ENCODE results near the gene TXNRD2. TPM values are rescaled to one million over a fixed set of nuclear protein-coding genes. Genes with fewer than 3 reads are reported as not detected.

Gene TXNRD2
- 36.4 and 38.2 TPM in 2 replicates for total RNA-seq (2014; rRNA removed; shearing (Covaris generic))
- polyA plus RNA-seq (2014; cell fraction: nucleus; rRNA removed): 75.8 and 96.7 TPM in 2 replicates

GRCh38 chr22:19941365-19942082 is at the start of gene TXNRD2, which contains the start of gene COMT:
TSS of gene TXNRD2 (minus strand) at chr22:19941818. CDS start at chr22:19941803, 15 bp downstream.
TSS of gene COMT (plus strand) at chr22:19941772. CDS start at chr22:19962527, 20,755 bp downstream.
- peak; percentile 46 for DNase-seq (ENCODE audit: extremely low read depth, low read depth)

GRCh38 chr22:19991395-19991644 is 49.7 kb upstream of the TXNRD2 start:
- no peak for DNase-seq (ENCODE audit: extremely low read depth, low read depth)

GRCh38 chr22:19990609-19991394 is 49.2 kb upstream of the TXNRD2 start:
- no peak for DNase-seq (ENCODE audit: extremely low read depth, low read depth)

- no peak for DNase-seq (ENCODE audit: extremely low read depth, low read depth)
These were observed 48.6 kb upstream of the TXNRD2 start for GRCh38 chr22:19990188-19990587.

- DNase-seq (ENCODE audit: extremely low read depth, low read depth): no peak
These were observed 48.1 kb upstream of the TXNRD2 start for GRCh38 chr22:19989725-19990067.

GRCh38 chr22:19988965-19989724 is 47.5 kb upstream of the TXNRD2 start:
- DNase-seq (ENCODE audit: extremely low read depth, low read depth): no peak

GRCh38 chr22:19988331-19988808 is 46.8 kb upstream of the TXNRD2 start:
- no peak for DNase-seq (ENCODE audit: extremely low read depth, low read depth)

- DNase-seq (ENCODE audit: extremely low read depth, low read depth): no peak
These were observed 46.0 kb upstream of the TXNRD2 start for GRCh38 chr22:19987394-19988306.

GRCh38 chr22:19986410-19987341 is 45.1 kb upstream of the TXNRD2 start:
- peak; percentile 43 for DNase-seq (ENCODE audit: extremely low read depth, low read depth)

- no peak for DNase-seq (ENCODE audit: extremely low read depth, low read depth)
These were observed 44.4 kb upstream of the TXNRD2 start for GRCh38 chr22:19986011-19986409.

- no peak for DNase-seq (ENCODE audit: extremely low read depth, low read depth)
These were observed 43.5 kb upstream of the TXNRD2 start for GRCh38 chr22:19984851-19985811.

GRCh38 chr22:19984201-19984753 is 42.7 kb upstream of the TXNRD2 start:
- DNase-seq (ENCODE audit: extremely low read depth, low read depth): no peak

GRCh38 chr22:19983741-19984140 is 42.1 kb upstream of the TXNRD2 start:
- no peak for DNase-seq (ENCODE audit: extremely low read depth, low read depth)

GRCh38 chr22:19982991-19983578 is 41.5 kb upstream of the TXNRD2 start:
- no peak for DNase-seq (ENCODE audit: extremely low read depth, low read depth)

GRCh38 chr22:19981961-19982920 is 40.6 kb upstream of the TXNRD2 start:
- no peak for DNase-seq (ENCODE audit: extremely low read depth, low read depth)

Measured in NCI-H460 (cell line).